ENCODE data around the gene IL22RA2. TPM values are rescaled to one million over a fixed set of nuclear protein-coding genes. Genes with fewer than 3 reads are reported as not detected.

Gene IL22RA2
- total RNA-seq, 6 experiments from 2014 or later, result not detected

DNA sequence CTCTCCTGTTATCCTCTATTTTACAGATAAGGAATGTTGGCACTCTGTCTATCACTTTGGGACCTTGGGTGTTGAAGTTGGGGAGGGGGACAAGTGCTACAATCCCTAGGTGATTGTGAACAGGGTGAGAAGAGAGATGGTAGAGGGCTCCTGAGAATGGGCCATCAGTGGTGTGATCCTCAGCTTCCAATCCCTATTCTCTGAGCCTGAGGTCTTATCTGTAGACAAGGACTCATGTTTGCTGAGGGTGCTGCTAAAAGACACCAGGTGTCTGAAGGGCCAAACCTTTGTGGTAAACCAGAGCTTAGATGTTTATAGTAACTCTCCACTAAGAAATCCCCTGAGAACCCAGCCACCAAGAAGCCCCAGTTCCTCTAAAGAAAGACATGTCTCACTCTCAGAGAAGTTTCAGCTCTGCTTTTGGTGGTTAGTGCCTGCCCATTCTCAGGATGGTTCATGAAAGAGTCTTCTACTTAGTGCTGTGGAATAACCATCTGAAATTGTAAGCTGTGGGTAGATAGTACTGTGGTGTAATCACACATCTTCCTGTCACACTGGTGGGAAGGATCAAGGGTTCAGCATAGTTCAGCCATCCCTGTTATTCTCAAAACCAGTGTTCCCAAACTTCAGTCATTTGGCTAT is 70.5 kb downstream of the IL22RA2 start:
- no peak for DNase-seq
- Histone ChIP-seq H3K4me3 (no peak overlapping the region), H3K4me1 (no peaks in the 10 kb centered on the region), H3K27ac (no peak overlapping the region), H3K9me3 (no peaks in the 10 kb centered on the region), H3K36me3 (no peaks in the 10 kb centered on the region), H3K27me3 (no peaks in the 10 kb centered on the region)
- no peak for ATAC-seq
- TF ChIP-seq, protein P1, sequence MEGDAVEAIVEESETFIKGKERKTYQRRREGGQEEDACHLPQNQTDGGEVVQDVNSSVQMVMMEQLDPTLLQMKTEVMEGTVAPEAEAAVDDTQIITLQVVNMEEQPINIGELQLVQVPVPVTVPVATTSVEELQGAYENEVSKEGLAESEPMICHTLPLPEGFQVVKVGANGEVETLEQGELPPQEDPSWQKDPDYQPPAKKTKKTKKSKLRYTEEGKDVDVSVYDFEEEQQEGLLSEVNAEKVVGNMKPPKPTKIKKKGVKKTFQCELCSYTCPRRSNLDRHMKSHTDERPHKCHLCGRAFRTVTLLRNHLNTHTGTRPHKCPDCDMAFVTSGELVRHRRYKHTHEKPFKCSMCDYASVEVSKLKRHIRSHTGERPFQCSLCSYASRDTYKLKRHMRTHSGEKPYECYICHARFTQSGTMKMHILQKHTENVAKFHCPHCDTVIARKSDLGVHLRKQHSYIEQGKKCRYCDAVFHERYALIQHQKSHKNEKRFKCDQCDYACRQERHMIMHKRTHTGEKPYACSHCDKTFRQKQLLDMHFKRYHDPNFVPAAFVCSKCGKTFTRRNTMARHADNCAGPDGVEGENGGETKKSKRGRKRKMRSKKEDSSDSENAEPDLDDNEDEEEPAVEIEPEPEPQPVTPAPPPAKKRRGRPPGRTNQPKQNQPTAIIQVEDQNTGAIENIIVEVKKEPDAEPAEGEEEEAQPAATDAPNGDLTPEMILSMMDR (IDR thresholded peaks at IDR 0.05), result no peak
- no peak for TF ChIP-seq POLR2A (IDR thresholded peaks at IDR 0.05)
- intact Hi-C loops (cut with DNase I), result no loop called here

DNA sequence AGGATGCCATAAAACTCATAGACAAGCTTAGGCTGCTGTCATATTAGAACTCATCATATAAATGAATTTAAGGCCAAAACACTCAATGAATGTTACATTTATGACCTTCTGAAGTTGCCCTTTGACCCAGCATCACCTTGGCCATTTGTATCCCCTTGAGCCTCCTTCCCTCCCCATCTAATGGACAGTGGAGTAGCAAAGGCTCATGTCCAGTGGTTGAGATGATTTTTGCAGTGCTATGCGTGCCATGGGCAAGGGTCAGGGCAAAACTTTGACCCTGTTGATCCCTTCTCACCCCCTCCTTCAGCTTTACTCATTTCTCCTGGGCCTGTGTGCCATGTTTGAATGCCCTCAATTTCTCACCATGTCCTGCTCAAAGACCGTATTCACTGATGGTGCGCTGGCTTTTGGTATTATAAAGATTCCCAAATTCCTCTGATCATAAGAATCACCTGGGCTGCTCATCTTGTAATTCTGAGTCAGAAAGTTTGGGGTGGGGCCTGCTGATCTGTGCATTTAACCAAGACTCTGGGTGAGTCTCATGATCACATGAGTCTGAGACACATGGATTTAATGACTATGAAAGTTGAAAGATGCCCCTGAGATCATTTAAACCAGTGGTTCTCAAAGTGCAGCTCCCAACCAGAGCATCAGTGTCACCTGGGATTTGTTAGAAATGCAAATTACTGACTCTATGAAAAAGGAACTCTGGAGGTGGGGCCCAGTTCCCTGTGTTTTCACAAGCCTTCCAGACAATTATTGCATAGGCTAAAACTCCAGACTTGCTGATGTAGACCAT is 71.2 kb downstream of the IL22RA2 start:
- DNase-seq (no peak), ATAC-seq (no peak)
- intact Hi-C loops (cut with DNase I), result no loop called here
- WGBS (ENCODE audit: insufficient coverage, low coverage, low lambda C conversion rate, missing lambda C conversion rate), result 76% methylated on average over 3 of the region's 3 CpGs
- Histone ChIP-seq H3K4me1 (no peaks in the 10 kb centered on the region), H3K36me3 (no peaks in the 10 kb centered on the region), H3K27ac (no peak overlapping the region), H3K9me3 (no peaks in the 10 kb centered on the region), H3K27me3 (no peaks in the 10 kb centered on the region), H3K4me3 (no peak overlapping the region)
- no peak for TF ChIP-seq POLR2A (IDR thresholded peaks at IDR 0.05)
- TF ChIP-seq, protein P1 (IDR thresholded peaks at IDR 0.05), result no peak

DNA sequence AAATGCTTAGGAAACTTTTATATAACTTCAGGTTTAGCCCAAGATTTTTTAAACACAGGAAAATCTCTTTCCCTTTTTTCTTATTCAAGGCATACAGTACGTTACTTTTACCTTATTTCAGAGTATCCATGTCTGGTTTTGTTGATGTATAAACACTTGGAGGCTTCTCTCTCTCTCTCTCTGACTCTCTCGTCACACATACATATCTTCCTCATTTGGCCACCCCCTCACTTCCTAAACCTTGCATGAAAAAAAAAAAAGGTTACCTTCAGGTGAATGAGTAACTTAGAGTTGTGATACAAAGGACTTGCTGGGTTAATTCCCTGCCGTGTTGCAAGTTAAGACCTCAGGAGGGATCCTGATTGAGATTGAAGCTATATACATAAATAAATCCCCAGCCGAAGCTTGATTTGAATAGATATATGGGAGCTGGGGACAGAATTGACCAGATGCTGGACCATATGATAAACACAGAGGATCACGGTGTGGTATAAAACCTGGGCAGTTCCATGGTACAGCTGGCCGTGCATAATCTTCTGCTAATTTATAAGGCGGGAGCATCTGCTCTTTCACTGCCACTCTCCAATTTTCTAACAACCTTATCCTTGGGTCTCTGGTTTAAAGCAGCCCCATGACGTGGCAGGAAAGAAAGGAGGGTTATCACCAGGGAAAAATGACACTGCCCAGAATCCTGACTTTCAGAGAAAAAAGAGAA is 73.6 kb downstream of the IL22RA2 start:
- no peaks in the 10 kb centered on the region for H3K9me3 ChIP-seq
- no peak for TF ChIP-seq POLR2A (IDR thresholded peaks at IDR 0.05)
- TF ChIP-seq, protein P1 (IDR thresholded peaks at IDR 0.05), result no peak
- intact Hi-C loops (cut with DNase I), result loop anchor here (10.0 kb wide), 1 partner anchor 65 kb away; no protein-coding TSS in a partner anchor
- H3K4me3 ChIP-seq, result no peak overlapping the region
- H3K4me1 ChIP-seq, result no peaks in the 10 kb centered on the region
- DNase-seq, result no peak
- ATAC-seq, result peak in 1 of 4 donors; percentile 30
- no peak overlapping the region for H3K27ac ChIP-seq
- 69% methylated on average over 8 of the region's 8 CpGs for WGBS (ENCODE audit: insufficient coverage, low coverage, low lambda C conversion rate, missing lambda C conversion rate)
- no peaks in the 10 kb centered on the region for H3K36me3 ChIP-seq
- no peaks in the 10 kb centered on the region for H3K27me3 ChIP-seq

DNA sequence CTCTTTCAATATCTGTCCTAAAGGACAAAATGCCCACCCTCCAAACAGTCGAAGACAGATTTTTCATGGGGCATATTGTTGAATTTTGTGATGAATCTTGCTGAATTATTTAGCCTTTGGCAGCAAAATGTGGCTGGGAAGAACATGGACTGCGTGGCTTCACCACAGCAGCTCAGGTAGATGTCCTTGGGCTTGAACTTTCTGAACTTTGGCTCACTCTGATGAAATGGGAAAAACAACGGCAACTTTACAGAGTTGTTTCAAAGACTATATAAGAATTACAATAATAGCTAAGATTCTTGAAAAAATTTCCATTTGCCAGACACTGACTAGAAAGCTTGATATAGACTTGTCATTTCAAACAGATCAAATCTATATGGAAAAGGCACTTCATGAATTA is 75.9 kb downstream of the IL22RA2 start:
- no peak for ATAC-seq
- intact Hi-C loops (cut with DNase I), result loop anchor here (10.0 kb wide), 1 partner anchor 67 kb away; no protein-coding TSS in a partner anchor
- no peaks in the 10 kb centered on the region for H3K9me3 ChIP-seq

More for the DNA sequence above, 75.9 kb downstream of the IL22RA2 start:
- Histone ChIP-seq H3K4me3 (no peak overlapping the region), H3K4me1 (no peaks in the 10 kb centered on the region), H3K36me3 (no peaks in the 10 kb centered on the region), H3K27me3 (no peaks in the 10 kb centered on the region), H3K27ac (no peak overlapping the region)
- TF ChIP-seq POLR2A (IDR thresholded peaks at IDR 0.05), result no peak
- TF ChIP-seq, protein P1 (IDR thresholded peaks at IDR 0.05), result no peak
- 31% methylated on average over 3 of the region's 3 CpGs for WGBS (ENCODE audit: insufficient coverage, low coverage, low lambda C conversion rate, missing lambda C conversion rate)
- DNase-seq, result no peak
